ENCODE data around the gene FASTKD3. TPM values are rescaled to one million over a fixed set of nuclear protein-coding genes. Genes with fewer than 3 reads are reported as not detected.

The FASTKD3 gene
- total and polyA plus RNA-seq, 2 donors (not counting 3 experiments of a cell fraction or from before 2014, with no cell fraction given): 5.5 to 9.6 TPM

DNA sequence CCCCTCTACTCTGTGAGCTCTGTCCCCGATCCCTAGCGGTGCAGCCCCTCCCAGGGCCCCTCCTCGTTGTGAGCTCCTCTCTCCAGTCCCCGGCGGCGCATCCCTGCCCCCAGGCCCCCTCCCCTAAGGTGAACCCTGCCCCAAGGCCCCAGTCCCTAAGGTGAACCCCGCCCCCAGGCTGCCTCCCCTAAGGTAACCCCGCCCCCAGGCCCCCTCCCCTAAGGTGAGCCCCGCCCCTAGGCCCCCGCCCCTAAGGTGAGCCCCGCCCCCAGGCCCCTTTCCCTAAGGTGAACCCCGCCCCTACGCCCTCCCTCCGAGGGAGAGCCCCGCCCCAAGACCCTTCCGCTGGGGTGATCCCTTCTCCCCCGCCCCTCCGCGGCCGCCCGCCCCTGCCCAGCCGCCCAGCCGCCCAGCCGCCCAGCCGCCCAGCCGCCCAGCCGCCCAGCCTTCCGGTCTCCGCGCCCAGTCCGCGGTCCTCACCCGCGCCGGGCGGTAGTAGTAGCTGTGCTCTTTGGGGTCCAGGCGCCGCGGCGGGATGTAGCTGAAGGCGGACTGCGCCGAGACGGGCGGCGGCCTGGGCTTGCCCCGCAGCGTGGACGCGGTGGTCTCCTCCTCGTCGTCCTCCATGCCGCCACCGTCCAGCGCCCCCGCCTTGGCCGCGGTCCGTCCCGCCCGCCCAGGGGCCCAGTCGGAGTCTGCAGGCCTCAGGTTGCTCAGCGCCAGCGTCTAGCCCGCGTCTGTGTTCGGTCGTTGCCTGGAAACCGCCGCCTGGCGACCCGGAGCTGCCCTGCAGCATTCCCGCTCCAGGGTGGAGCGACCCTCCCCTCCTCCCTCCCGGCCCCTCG, 18.2 kb downstream of the FASTKD3 start, which contains the start of gene CFAP90:
Gene CFAP90 (minus strand): TSS at position 739 of the 845 bp plus-strand sequence. CDS start 112 bp downstream, at position 627.
- peak within 1 kb of the TSS; percentile 55 for H3K4me2 ChIP-seq (ENCODE audit: insufficient read depth, low read length)
- H3K4me1 ChIP-seq (ENCODE audit: control insufficient read depth, extremely low read depth, insufficient read depth, low read length): no peaks in the 10 kb centered on the region
- H3K36me3 ChIP-seq (ENCODE audit: control insufficient read depth in 2 of 2, extremely low read depth in 1 of 2, insufficient read depth in 2 of 2, low read length in 2 of 2): no peaks in the 10 kb centered on the region
- peak within 1 kb of the TSS in 1 of 3 experiments; percentile 45 for H3K4me3 ChIP-seq (replicated peaks in 1 of 3; ENCODE audit: insufficient read depth in 1 of 3, low read depth in 1 of 3, low read length in 3 of 3)
- H3K9ac ChIP-seq (replicated peaks; ENCODE audit: extremely low read depth, insufficient read depth, low read length): no peak within 1 kb of the TSS
- H3K27me3 ChIP-seq (ENCODE audit: control insufficient read depth in 2 of 2, insufficient read depth in 2 of 2, low read length in 2 of 2): peaks cover 21 to 22% of the 10 kb centered on the region in 2 experiments
- TF ChIP-seq FOS (IDR thresholded peaks at IDR 0.05; ENCODE audit: borderline replicate concordance, insufficient read depth, low read length): no peak
- TF ChIP-seq, protein P1, sequence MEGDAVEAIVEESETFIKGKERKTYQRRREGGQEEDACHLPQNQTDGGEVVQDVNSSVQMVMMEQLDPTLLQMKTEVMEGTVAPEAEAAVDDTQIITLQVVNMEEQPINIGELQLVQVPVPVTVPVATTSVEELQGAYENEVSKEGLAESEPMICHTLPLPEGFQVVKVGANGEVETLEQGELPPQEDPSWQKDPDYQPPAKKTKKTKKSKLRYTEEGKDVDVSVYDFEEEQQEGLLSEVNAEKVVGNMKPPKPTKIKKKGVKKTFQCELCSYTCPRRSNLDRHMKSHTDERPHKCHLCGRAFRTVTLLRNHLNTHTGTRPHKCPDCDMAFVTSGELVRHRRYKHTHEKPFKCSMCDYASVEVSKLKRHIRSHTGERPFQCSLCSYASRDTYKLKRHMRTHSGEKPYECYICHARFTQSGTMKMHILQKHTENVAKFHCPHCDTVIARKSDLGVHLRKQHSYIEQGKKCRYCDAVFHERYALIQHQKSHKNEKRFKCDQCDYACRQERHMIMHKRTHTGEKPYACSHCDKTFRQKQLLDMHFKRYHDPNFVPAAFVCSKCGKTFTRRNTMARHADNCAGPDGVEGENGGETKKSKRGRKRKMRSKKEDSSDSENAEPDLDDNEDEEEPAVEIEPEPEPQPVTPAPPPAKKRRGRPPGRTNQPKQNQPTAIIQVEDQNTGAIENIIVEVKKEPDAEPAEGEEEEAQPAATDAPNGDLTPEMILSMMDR (IDR thresholded peaks at IDR 0.05; ENCODE audit: extremely low read depth in 1 of 2, insufficient read depth in 1 of 2, low read depth in 1 of 2, low read length in 2 of 2): peak; percentile 22 to 62
- H3K9me1 ChIP-seq (replicated peaks; ENCODE audit: control insufficient read depth, extremely low read depth, insufficient read depth, low read length): no peaks in the 10 kb centered on the region
- ChIA-PET CTCF (interaction anchor here (0.7 to 1.8 kb wide), 4 partner anchors 9 to 38 kb away, joined by 3 to 9 read pairs (median 4); no protein-coding TSS in a partner anchor), POLR2A (no interaction called here)
- H3K9me3 ChIP-seq (replicated peaks; ENCODE audit: control insufficient read depth, insufficient read depth, low read length): no peaks in the 10 kb centered on the region
- peak; percentile 40 for DNase-seq (ENCODE audit: low read depth, low spot score)
- BruUV-seq (replicated peaks): no TSS peak
- no peak within 1 kb of the TSS for H3K27ac ChIP-seq (ENCODE audit: insufficient read depth, low read depth, low read length)
- no peaks in the 10 kb centered on the region for H4K20me1 ChIP-seq (replicated peaks; ENCODE audit: control insufficient read depth, extremely low read depth, insufficient read depth, low read length)
- intact Hi-C loops (cut with micrococcal nuclease): loop anchor here (10.0 kb wide), 1 partner anchor 1086 kb away; no protein-coding TSS in a partner anchor
- H2AFZ ChIP-seq (ENCODE audit: low read depth, low read length): peak within 1 kb of the TSS; percentile 86
- dilution Hi-C loops (cut with MboI; ENCODE audit: extremely low pct_ligation_motif_present, low sequenced_read_pairs): no loop called here
- FAIRE-seq: no peak
- H3K79me2 ChIP-seq (ENCODE audit: control insufficient read depth, insufficient read depth, low read length): no peaks in the 10 kb centered on the region
